ENCODE measurements around the gene PLCXD1.
"Not testable (repeated sequence)": the region's sequence is repeated elsewhere in the genome, so short reads cannot be mapped to it uniquely, and the experiment has no call there.

Gene PLCXD1

DNA sequence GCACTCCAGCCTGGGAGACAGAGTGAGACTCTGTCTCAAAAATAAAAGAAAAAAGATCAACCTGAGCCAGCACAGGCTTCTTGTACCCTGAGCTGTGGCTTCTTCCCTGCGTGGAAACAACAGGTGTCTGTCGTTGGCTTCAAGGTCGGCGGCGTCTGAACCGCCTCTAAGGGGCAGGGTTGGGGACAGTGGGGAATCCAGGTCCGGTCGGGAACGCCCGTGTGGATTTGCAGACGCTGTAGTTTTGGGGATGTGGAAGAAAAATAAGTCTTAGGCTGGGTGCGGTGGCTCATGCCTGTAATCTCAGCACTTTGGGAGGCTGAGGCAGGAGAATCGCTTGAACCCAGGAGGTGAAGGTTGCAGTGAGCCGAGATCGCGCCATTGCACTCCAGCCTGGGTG, 17.2 kb upstream of the PLCXD1 start:
- not testable (repeated sequence) for DNase-seq (ENCODE audit: low read depth)

- DNase-seq (ENCODE audit: low read depth), result no peak
Observed at GRCh38 chrX:264634-265455, 16.3 kb upstream of the PLCXD1 start.

DNA sequence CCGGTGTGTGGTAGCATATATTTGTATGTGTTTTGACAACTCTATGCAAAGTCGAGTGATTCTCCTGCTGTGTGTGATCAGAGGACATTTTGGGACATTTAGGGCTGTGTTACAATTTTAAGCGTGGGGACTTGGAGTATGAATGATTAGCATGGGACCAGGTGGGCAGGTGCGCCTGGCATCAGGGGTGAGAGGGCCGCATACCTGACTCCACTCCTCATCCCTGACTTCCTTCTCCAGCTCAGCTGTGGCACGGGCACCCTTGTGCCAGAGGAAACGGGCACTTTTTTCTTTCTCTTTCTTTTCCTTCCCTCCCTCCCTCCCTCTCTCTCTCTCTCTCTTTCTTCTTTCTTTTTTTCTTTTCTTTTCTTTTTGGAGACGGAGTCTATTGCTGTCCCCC, 15.7 kb upstream of the PLCXD1 start:
- no peak for DNase-seq (ENCODE audit: low read depth)

- DNase-seq (ENCODE audit: low read depth), result no peak
Observed at GRCh38 chrX:267771-268261, 13.4 kb upstream of the PLCXD1 start.

GRCh38 chrX:270848-271367, 10.3 kb upstream of the PLCXD1 start:
- no peak for DNase-seq (ENCODE audit: low read depth)

DNA sequence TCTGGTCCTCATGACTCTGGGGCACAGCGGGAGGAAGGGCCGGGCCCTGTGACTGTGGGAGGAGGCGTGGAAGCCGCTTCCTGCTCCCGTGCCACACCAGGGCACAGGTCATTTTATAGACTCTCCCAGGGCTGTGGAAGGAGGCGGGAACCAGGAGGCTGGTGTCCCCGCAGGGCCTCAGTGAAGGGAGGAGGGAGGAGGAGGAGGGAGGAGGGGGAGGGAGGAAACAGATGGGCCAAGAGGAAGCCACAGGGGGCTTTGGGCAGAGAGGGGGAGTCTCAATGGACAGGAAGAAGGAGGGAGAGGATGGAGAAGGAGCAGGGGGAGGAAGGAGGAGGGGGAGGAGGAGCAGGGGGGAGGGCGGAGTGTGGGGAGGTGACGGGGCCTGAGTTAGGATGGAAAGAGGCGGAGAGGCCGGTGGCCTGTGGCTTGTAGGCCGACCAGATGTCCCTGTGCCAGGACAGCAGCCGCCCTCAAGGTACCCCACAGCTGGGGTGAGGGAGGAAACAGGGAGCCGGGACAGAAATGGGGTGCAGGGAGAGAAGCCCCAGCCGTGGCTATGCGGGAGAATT, 6.2 kb upstream of the PLCXD1 start:
- DNase-seq (ENCODE audit: low read depth), result no peak

- no peak for DNase-seq (ENCODE audit: low read depth)
Observed at GRCh38 chrX:275476-275966, 5.7 kb upstream of the PLCXD1 start.

DNA sequence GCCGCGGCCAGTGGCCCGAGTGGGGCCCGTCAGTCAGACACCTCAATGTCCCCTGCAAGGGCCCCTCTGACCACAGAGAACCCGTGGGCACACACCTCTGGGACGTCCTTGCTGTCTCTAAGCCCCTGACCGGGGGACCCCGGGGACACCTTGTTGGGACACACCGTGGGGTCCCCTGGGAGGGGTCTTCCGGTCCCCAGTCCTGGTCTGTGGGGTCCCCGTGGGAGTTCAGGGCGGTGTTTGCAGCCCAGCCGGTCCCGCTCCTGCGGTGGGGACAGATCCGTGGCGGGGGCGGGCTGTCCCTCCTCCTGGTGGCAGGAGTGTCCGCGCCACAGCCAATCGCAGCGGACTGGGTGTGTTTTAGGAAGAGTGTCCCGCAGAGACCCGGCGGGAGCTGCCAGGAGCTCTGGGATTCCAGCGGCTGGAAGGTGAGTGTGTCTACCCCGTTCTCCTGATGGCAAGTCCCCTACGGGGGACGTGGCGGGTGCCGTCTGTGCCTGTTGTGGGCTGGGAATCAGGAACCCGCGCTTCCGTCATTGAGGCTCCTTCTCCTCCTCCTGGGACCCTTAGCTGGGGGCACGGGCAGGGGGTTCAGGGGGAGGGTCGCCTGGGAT, 5.1 kb upstream of the PLCXD1 start:
- DNase-seq (ENCODE audit: low read depth), result no peak

DNA sequence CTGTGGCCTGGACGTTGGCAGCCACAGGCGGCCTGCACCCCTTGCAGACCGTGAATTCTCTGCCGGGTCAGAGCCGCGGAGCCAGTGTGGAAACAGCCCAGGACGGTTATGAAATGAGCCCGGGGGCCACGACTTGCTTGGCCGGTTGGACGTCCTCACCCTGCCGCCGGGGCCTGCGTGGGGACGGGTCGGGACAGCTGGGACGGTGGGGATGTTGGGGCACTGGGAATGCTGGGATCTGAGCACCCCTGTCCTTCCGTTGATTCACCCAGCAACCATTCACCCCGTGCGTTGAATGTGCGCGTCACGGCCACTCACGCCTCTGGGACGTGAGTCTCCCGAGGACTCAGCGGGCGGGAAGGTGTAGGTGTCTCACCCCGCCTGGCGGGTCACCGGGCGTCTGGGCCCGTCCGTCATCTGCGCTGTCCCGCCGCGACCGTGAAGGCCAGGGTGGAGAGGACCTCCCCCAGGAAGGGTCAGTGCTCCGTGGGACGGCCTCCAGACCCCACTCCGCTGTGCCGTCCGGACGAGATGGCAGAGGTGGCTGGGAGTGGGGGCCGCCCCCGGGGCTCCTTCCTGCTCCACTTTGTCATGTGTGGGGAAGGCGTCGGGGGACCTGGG, 4.5 kb upstream of the PLCXD1 start:
- DNase-seq (ENCODE audit: low read depth), result no peak

- DNase-seq (ENCODE audit: low read depth), result not testable (repeated sequence)
Observed at GRCh38 chrX:279757-280604, 1.2 kb upstream of the PLCXD1 start.

- not testable (repeated sequence) for DNase-seq (ENCODE audit: low read depth)
Observed at GRCh38 chrX:280722-281121, 459 bp upstream of the PLCXD1 start.

DNA sequence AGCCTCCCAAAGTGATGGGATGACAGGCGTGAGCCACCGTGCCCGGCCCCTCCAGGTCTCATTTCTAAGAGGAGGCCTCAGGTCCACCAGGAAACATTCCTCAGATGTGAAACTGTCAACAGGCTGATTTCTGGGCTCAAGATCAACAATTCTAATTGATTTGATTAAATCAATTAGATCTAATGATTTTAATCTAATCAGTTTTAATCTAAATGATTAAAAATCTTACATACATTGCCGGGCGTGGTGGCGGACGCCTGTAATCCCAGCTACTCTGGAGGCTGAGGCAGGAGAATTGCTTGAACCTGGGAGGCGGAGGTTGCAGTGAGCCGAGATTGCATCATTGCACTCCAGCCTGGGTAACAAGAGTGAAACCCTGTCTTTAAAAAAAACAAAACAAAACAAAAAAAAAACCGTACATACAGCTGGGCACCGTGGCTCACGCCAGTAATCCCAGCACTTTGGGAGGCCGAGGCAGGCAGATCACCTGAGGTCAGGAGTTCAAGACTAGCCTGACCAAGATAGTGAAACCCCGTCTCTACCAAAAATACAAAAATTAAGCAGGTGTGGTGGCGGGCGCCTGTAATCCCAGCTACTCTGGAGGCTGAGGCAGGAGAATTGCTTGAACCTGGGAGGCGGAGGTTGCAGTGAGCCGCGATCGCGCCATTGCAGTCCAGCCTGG, 960 bp downstream of the PLCXD1 start:
- DNase-seq (ENCODE audit: low read depth), result not testable (repeated sequence)

DNA sequence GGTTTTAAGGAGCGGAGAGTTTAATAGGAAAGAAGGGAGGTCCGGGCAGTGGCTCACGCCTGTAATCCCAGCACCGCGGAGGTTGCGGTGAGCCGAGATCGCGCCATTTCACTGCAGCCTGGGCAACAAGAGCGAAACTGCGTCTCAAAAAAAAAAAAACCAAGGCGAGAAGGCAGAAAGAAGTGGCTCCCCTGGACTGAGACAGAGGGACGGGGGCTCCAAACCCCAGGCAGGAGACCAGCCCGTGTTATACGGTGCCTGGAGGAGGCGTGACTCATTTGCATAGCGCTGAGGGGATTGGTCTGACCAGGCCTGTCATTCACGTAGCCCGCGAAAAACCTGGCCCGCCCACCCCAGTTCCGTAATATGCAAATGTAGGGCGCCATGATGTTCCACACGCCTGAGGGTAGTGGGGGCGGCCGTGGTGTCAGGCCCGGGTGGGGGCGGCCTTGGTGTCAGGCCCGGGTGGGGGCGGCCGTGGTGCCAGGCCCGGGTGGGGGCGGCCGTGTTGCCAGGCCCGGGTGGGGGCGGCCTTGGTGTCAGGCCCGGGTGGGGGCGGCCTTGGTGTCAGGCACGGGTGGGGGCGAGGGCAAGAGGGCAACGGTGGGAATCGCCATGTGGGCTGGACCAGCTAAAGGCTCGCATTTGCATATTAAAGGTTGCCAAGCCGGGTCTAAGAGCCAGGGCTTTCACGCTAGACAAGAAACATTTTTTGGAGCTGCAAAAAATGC, 2.1 kb downstream of the PLCXD1 start:
- peak; percentile 59 for DNase-seq (ENCODE audit: low read depth)

- no peak for DNase-seq (ENCODE audit: low read depth)
Observed at GRCh38 chrX:285076-285677, 4.0 kb downstream of the PLCXD1 start.

DNA sequence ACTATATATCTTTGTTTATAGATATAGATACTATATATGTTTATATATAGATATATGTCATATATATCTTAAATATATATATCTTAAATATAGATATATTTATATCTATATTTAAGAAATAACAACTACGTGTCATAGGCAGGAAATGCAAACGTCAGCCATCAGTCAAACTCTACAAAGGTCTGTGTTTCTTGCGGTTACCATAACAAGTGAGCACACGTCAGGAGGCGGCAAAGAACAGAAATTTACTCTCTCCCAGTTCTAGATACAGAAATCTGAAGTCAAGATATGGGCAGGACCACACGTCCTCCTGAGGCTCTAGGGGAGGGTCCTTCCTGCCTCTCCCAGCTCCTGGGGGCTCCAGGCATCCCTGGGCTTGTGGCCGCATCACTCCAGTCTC, 6.5 kb downstream of the PLCXD1 start:
- no peak for DNase-seq (ENCODE audit: low read depth)

DNA sequence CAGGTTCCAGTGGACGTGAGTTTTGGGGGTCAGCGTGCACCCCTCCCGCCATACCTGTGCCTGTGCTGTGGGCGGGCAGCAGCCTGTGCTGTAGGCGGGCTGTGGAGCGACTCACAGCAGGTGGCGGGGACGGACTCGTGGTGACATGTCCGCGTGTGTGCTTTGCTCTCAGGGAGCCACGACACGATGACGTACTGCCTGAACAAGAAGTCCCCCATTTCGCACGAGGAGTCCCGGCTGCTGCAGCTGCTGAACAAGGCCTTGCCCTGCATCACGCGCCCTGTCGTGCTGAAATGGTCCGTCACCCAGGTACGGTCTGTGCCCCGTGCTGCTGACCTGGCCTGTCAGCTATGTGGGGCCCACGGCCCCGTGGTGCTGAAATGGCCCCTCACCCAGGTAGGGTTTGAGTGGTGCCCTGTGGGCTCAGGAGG, 7.4 kb downstream of the PLCXD1 start:
- DNase-seq (ENCODE audit: low read depth), result no peak

DNA sequence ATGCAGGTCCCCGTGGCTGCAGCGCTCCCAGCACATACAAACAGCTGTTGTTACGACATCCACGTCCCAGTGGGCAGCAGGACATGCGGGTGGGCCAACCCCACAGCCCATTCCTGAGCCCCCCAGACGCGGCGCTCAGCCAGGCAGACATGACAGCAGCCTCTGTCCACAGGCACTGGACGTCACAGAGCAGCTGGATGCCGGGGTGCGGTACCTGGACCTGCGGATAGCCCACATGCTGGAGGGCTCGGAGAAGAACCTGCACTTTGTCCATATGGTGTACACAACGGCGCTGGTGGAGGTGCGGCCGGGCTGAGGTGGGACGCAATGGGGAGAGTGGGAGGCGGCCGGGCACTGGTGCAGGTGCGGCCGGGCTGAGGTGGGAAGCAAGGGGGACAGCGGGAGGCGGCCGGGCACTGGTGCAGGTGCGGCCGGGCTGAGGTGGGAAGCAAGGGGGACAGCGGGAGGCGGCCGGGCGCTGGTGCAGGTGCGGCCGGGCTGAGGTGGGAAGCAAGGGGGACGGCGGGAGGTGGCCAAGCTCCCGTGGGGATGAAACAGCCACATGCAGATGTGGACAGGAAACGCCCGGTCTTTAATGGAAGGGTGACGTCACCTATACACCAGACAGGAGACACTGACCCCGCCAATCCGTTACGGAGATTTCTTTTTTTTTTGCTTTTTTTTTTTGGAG, 9.4 kb downstream of the PLCXD1 start:
- no peak for DNase-seq (ENCODE audit: low read depth)

GRCh38 chrX:291411-291901, 10.3 kb downstream of the PLCXD1 start:
- no peak for DNase-seq (ENCODE audit: low read depth)
